OCI-LY7 (cell line): ENCODE results near the gene RSBN1L. TPM values are rescaled to one million over a fixed set of nuclear protein-coding genes. Genes with fewer than 3 reads are reported as not detected.

ENCODE experiments used
- BruUV-seq: library from RNA; stranded (reverse); fragments of 400-500 nt; replicated peaks from 2 replicates; lab custom pipeline; 2021; lab: Mats Ljungman, UMichigan
- CTCF ChIA-PET: fragments of 300-600 bp; sonication (Branson Sonifier 250); formaldehyde crosslinking; loops from one replicate; lab custom pipeline; 2022; ENCODE audit warnings: antibody characterized with exemption; ENCODE audit not compliant: unreplicated experiment; lab: Charles Lee
- POLR2A ChIA-PET: fragments of 300-600 bp; sonication (Branson Sonifier 250); formaldehyde crosslinking; loops from one replicate; lab custom pipeline; 2022; ENCODE audit warnings: antibody characterized with exemption; lab: Charles Lee
- DNase-seq: peaks from one replicate; pipeline ENCODE4 v3.0.0-alpha.2; 2015; ENCODE audit warnings: low spot score
- H2AFZ ChIP-seq: fragments of 200-600 bp; sonication (generic), shearing (Covaris generic); 2 replicates; pipeline ENCODE4 v1.6.1; 2014; ENCODE audit warnings: mild to moderate bottlenecking, antibody characterized with exemption, low read length, moderate library complexity
- H3K27ac ChIP-seq: fragments of 200-600 bp; sonication (generic); 2 replicates; pipeline ENCODE4 v1.5.1; 2014; ENCODE audit warnings: mixed run types, low read depth, mild to moderate bottlenecking, moderate library complexity, low read length, inconsistent platforms; ENCODE audit not compliant: poor library complexity, severe bottlenecking
- H3K36me3 ChIP-seq: fragments of 200-600 bp; sonication (generic); 2 replicates; pipeline ENCODE4 v1.6.1; 2014; ENCODE audit warnings: mild to moderate bottlenecking, antibody characterized with exemption, low read length, moderate library complexity, mixed read lengths; ENCODE audit not compliant: insufficient read depth
- H3K4me1 ChIP-seq: fragments of 200-600 bp; sonication (generic); 2 replicates; pipeline ENCODE4 v1.5.1; 2014; ENCODE audit warnings: mild to moderate bottlenecking, low read length; ENCODE audit not compliant: insufficient read depth, poor library complexity, severe bottlenecking
- H3K4me2 ChIP-seq: fragments of 200-600 bp; sonication (generic); 2 replicates; pipeline ENCODE4 v1.6.1; 2014; ENCODE audit warnings: mild to moderate bottlenecking, low read length
- H3K4me3 ChIP-seq: fragments of 200-600 bp; sonication (generic); 2 replicates; pipeline ENCODE4 v1.5.1; 2014; ENCODE audit warnings: mild to moderate bottlenecking, low read depth, low read length; ENCODE audit not compliant: poor library complexity, severe bottlenecking
- H3K79me2 ChIP-seq: fragments of 200-600 bp; sonication (generic); 2 replicates; pipeline ENCODE4 v1.6.1; 2016; ENCODE audit warnings: low read depth, mild to moderate bottlenecking, low read length, moderate library complexity, mixed read lengths; ENCODE audit not compliant: insufficient read depth
- H3K9me2 ChIP-seq: fragments of 200-600 bp; sonication (generic); 2 replicates; pipeline ENCODE4 v1.6.1; 2016; ENCODE audit warnings: mild to moderate bottlenecking, low read length, mixed read lengths; ENCODE audit not compliant: insufficient read depth
- H3K9me3 ChIP-seq: fragments of 200-600 bp; sonication (generic); 2 replicates; pipeline ENCODE4 v1.6.1; 2014; ENCODE audit warnings: mild to moderate bottlenecking, mixed run types, low read length, mixed read lengths
- H4K20me1 ChIP-seq: fragments of 200-600 bp; sonication (generic); 2 replicates; pipeline ENCODE4 v1.6.1; 2014; ENCODE audit warnings: mild to moderate bottlenecking, antibody characterized with exemption, low read length, moderate library complexity, mixed read lengths; ENCODE audit not compliant: insufficient read depth
- EZH2phosphoT487 ChIP-seq: fragments of 200-600 bp; sonication (generic); IDR thresholded peaks from 2 replicates; pipeline ENCODE4 v1.6.1; 2018; ENCODE audit warnings: low read depth, borderline replicate concordance, mild to moderate bottlenecking, mixed run types, antibody characterized with exemption, low read length, moderate library complexity, mixed read lengths
- intact Hi-C: fragments of 100-400 bp; cut with micrococcal nuclease; formaldehyde crosslinking; loops from one replicate; pipeline ENCODE4 v1.10.0; 2022; ENCODE audit not compliant: unreplicated experiment
- total RNA-seq, 2 experiments: library from RNA; depleted of rRNA in 1 of 2; stranded (reverse); fragments of >200 nt in 1 of 2; shearing (Covaris generic) in 1 of 2; gene quantifications; 2 replicates each; pipeline ENCODE4 v1.2.3, GENCODE V29; 2014 to 2022
- TF ChIP-seq, protein P1 (sequence below): fragments of 200-600 bp; sonication (generic); conservative IDR thresholded peaks from 2 replicates; pipeline ENCODE4 v1.5.1; 2014; ENCODE audit warnings: mild to moderate bottlenecking, antibody characterized with exemption, low read length, moderate library complexity, mixed read lengths

The RSBN1L gene
- total RNA-seq, 2 experiments from 2014 or later, result 23.3 to 30.4 TPM

GRCh38 chr7:77657427-77658224 lies 38.6 kb upstream of the RSBN1L start:
- no TSS peak for BruUV-seq
- CTCF ChIA-PET, result interaction anchor here (1.0 kb wide), 1 partner anchor 102 kb away, joined by 3 read pairs; no protein-coding TSS in a partner anchor

DNA sequence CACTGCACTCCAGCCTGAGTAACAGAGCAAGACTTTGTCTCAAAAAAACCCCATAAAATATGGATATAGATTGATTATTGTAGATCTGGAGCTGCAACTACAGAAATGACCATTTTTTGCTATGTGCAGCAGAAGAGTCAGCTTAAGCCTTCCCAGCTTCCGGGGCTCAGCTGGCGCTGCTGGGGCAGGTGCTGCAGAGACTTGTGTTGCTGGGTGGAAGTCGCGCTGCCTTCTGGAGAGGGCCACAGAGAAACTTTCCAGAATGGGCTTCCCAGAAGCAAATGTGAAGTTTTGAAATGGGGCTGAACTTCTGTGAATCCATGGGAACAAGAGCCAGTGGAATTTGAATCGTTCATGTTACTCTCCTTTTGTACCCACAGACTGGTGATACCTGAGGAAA lies 37.3 kb upstream of the RSBN1L start:
- no peaks in the 10 kb centered on the region for H3K9me2 ChIP-seq
- H4K20me1 ChIP-seq, result no peaks in the 10 kb centered on the region
- H3K4me1 ChIP-seq, result no peaks in the 10 kb centered on the region
- H2AFZ ChIP-seq, result no peak overlapping the region
- no peak overlapping the region for H3K4me2 ChIP-seq
- intact Hi-C loops, result loop anchor here (5.0 to 10.0 kb wide), 2 partner anchors 363 to 566 kb away; no protein-coding TSS in a partner anchor
- no peaks in the 10 kb centered on the region for H3K9me3 ChIP-seq
- no TSS peak for BruUV-seq
- H3K27ac ChIP-seq, result no peak overlapping the region
- POLR2A ChIA-PET, result interaction anchor here (0.5 to 2.0 kb wide), 9 partner anchors 8 to 478 kb away, joined by 3 to 8 read pairs (median 3); no protein-coding TSS in a partner anchor
- no peaks in the 10 kb centered on the region for H3K79me2 ChIP-seq
- TF ChIP-seq, protein P1, sequence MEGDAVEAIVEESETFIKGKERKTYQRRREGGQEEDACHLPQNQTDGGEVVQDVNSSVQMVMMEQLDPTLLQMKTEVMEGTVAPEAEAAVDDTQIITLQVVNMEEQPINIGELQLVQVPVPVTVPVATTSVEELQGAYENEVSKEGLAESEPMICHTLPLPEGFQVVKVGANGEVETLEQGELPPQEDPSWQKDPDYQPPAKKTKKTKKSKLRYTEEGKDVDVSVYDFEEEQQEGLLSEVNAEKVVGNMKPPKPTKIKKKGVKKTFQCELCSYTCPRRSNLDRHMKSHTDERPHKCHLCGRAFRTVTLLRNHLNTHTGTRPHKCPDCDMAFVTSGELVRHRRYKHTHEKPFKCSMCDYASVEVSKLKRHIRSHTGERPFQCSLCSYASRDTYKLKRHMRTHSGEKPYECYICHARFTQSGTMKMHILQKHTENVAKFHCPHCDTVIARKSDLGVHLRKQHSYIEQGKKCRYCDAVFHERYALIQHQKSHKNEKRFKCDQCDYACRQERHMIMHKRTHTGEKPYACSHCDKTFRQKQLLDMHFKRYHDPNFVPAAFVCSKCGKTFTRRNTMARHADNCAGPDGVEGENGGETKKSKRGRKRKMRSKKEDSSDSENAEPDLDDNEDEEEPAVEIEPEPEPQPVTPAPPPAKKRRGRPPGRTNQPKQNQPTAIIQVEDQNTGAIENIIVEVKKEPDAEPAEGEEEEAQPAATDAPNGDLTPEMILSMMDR, result no peak
- no peak for TF ChIP-seq EZH2phosphoT487
- no peak for DNase-seq
- H3K4me3 ChIP-seq, result no peak overlapping the region
- no peaks in the 10 kb centered on the region for H3K36me3 ChIP-seq
- CTCF ChIA-PET, result interaction anchor here (1.0 kb wide), 1 partner anchor 101 kb away, joined by 3 read pairs; no protein-coding TSS in a partner anchor

More at GRCh38 chr7:77657427-77658224, 38.6 kb upstream of the RSBN1L start:
- Histone ChIP-seq H2AFZ (no peak overlapping the region), H3K36me3 (no peaks in the 10 kb centered on the region), H3K4me1 (no peaks in the 10 kb centered on the region), H4K20me1 (no peaks in the 10 kb centered on the region), H3K9me3 (no peaks in the 10 kb centered on the region), H3K27ac (no peak overlapping the region), H3K79me2 (no peaks in the 10 kb centered on the region), H3K9me2 (no peaks in the 10 kb centered on the region), H3K4me2 (no peak overlapping the region), H3K4me3 (no peak overlapping the region)
- DNase-seq, result peak; percentile 74
- no peak for TF ChIP-seq EZH2phosphoT487
- TF ChIP-seq, protein P1, result peak; percentile 97
- POLR2A ChIA-PET, result interaction anchor here (0.6 to 2.0 kb wide), 3 partner anchors 9 to 274 kb away, joined by 3 to 8 read pairs (median 3); no protein-coding TSS in a partner anchor
- intact Hi-C loops, result loop anchor here (1.0 to 10.0 kb wide), 5 partner anchors 102 to 567 kb away; no protein-coding TSS in a partner anchor
